Endothelial cell of umbilical vein (primary cell): ENCODE results near the gene QPCT. TPM values are rescaled to one million over a fixed set of nuclear protein-coding genes. Genes with fewer than 3 reads are reported as not detected.

Experiments
- BruUV-seq: library from RNA; stranded (reverse); fragments of 400-500 nt; replicated peaks from 2 replicates; lab custom pipeline; 2021; lab: Mats Ljungman, UMichigan
- CTCF ChIA-PET: fragments of 300-600, 350-600 bp; sonication (Branson Sonifier 250); formaldehyde crosslinking; loops from one replicate; lab custom pipeline; 2021; ENCODE audit warnings: antibody characterized with exemption, inconsistent platforms; lab: Charles Lee
- POLR2A ChIA-PET: fragments of 300-600, 350-600 bp; sonication (Branson Sonifier 250); formaldehyde crosslinking; loops from one replicate; lab custom pipeline; 2021; ENCODE audit warnings: antibody characterized with exemption, inconsistent platforms; lab: Charles Lee
- DNase-seq: peaks from one replicate; pipeline ENCODE4 v3.0.0-alpha.2; 2011; ENCODE audit warnings: low read depth, low spot score
- FAIRE-seq: peaks from 2 replicates; lab custom pipeline; 2011; peaks lifted over from hg19 to GRCh38; lab: Jason Lieb, UNC
- H2AFZ ChIP-seq: 2 replicates; pipeline ENCODE4 v1.6.0; 2012; ENCODE audit warnings: low read depth, low read length, control low read depth, inconsistent platforms
- H3K27ac ChIP-seq: 2 replicates; pipeline ENCODE4 v1.5.1; 2011; ENCODE audit warnings: low read depth, mild to moderate bottlenecking, control low read depth, low read length, moderate library complexity; ENCODE audit not compliant: insufficient read depth
- H3K27me3 ChIP-seq, 2 experiments: 2 replicates each; pipeline versions ENCODE4 v1.6.0 to v1.6.1; 2011; ENCODE audit warnings: low read length in 2 of 2, mixed read lengths in 1 of 2; ENCODE audit not compliant: control insufficient read depth in 2 of 2, insufficient read depth in 2 of 2
- H3K36me3 ChIP-seq, 2 experiments: 2 replicates in 1 of 2; 3 replicates in 1 of 2; pipeline ENCODE4 v1.5.1; 2011; ENCODE audit warnings: low read length in 2 of 2, mild to moderate bottlenecking in 1 of 2, moderate library complexity in 1 of 2; ENCODE audit not compliant: control insufficient read depth in 2 of 2, insufficient read depth in 2 of 2; ENCODE audit errors: extremely low read depth in 1 of 2
- H3K4me1 ChIP-seq: 3 replicates; pipeline ENCODE4 v1.5.1; 2011; ENCODE audit warnings: mild to moderate bottlenecking, low read length; ENCODE audit not compliant: control insufficient read depth, insufficient read depth; ENCODE audit errors: extremely low read depth
- H3K4me2 ChIP-seq: 2 replicates; pipeline ENCODE4 v1.6.1; 2011; ENCODE audit warnings: low read length, control low read depth, mixed read lengths; ENCODE audit not compliant: insufficient read depth
- H3K4me3 ChIP-seq, 3 experiments: fragments of 200-600 bp in 1 of 3; sonication (generic), shearing (Covaris generic) in 1 of 3; replicated peaks in 1 of 3; 2 replicates each; pipeline ENCODE4 v1.5.1; 2011 to 2016; ENCODE audit warnings: control low read depth in 3 of 3, low read length in 3 of 3, mild to moderate bottlenecking in 2 of 3, inconsistent platforms in 1 of 3, low read depth in 1 of 3, moderate library complexity in 1 of 3; ENCODE audit not compliant: insufficient read depth in 1 of 3
- H3K79me2 ChIP-seq: 2 replicates; pipeline ENCODE4 v1.6.0; 2012; ENCODE audit warnings: low read length, inconsistent platforms; ENCODE audit not compliant: control insufficient read depth, insufficient read depth
- H3K9ac ChIP-seq: replicated peaks from 2 replicates; pipeline ENCODE3; 2011; ENCODE audit warnings: low read length, control low read depth; ENCODE audit not compliant: insufficient read depth; ENCODE audit errors: extremely low read depth
- H3K9me1 ChIP-seq: replicated peaks from 3 replicates; pipeline ENCODE4 v1.6.0; 2011; ENCODE audit warnings: mild to moderate bottlenecking, low read length; ENCODE audit not compliant: control insufficient read depth, insufficient read depth; ENCODE audit errors: extremely low read depth
- H3K9me3 ChIP-seq: replicated peaks from 2 replicates; pipeline ENCODE4 v1.5.1; 2012; ENCODE audit warnings: low read length, inconsistent platforms; ENCODE audit not compliant: control insufficient read depth, insufficient read depth
- H4K20me1 ChIP-seq: replicated peaks from 2 replicates; pipeline ENCODE3; 2011; ENCODE audit warnings: mild to moderate bottlenecking, low read length; ENCODE audit not compliant: control insufficient read depth, insufficient read depth; ENCODE audit errors: extremely low read depth
- EZH2 ChIP-seq: IDR thresholded peaks from 2 replicates; pipeline ENCODE4 v1.6.1; 2012; ENCODE audit warnings: borderline replicate concordance, low read depth, mild to moderate bottlenecking, moderate library complexity, low read length, inconsistent platforms; ENCODE audit not compliant: severe bottlenecking
- FOS ChIP-seq: IDR thresholded peaks from 2 replicates; pipeline ENCODE4 v1.6.1; 2011; ENCODE audit warnings: mild to moderate bottlenecking, low read length, moderate library complexity, borderline replicate concordance; ENCODE audit not compliant: insufficient read depth
- GATA2 ChIP-seq: IDR thresholded peaks from 2 replicates; pipeline ENCODE4 v1.7.0; 2011; ENCODE audit warnings: low read depth, mild to moderate bottlenecking, moderate library complexity, mixed read lengths, low read length; ENCODE audit not compliant: insufficient read length, insufficient read depth
- JUN ChIP-seq: IDR thresholded peaks from 2 replicates; pipeline ENCODE4 v1.6.1; 2011; ENCODE audit warnings: borderline replicate concordance, low read depth; ENCODE audit not compliant: insufficient read length, insufficient read depth
- MYC ChIP-seq: IDR thresholded peaks from one replicate; pipeline ENCODE4 v1.6.1; 2011; ENCODE audit warnings: mild to moderate bottlenecking, low read depth, low read length
- POLR2A ChIP-seq: IDR thresholded peaks from 2 replicates; pipeline ENCODE4 v1.6.1; 2012; ENCODE audit warnings: low read depth, mild to moderate bottlenecking, control low read depth, low read length
- POLR2AphosphoS5 ChIP-seq: IDR thresholded peaks from 2 replicates; pipeline ENCODE4 v1.6.1; 2012; ENCODE audit warnings: low read depth, mild to moderate bottlenecking, control low read depth, low read length, moderate library complexity; ENCODE audit not compliant: insufficient read depth
- dilution Hi-C: fragments of 300-500 bp; cut with MboI; formaldehyde crosslinking; loops from one replicate; pipeline ENCODE4 v1.15.0; 2019; ENCODE audit warnings: low sequenced_read_pairs; ENCODE audit not compliant: extremely low pct_ligation_motif_present
- intact Hi-C: fragments of 100-400 bp; cut with micrococcal nuclease; formaldehyde crosslinking; loops from one replicate; pipeline ENCODE4 v1.10.0; 2022
- polyA plus RNA-seq, 4 experiments: library from polyadenylated mRNA; depleted of rRNA in 3 of 4; stranded (reverse) in 3 of 4; unstranded in 1 of 4; fragments of >200 nt; gene quantifications; 2 replicates each; pipeline versions ENCODE4 v1.2.1 to v1.2.3, GENCODE V29; 2011 to 2012; ENCODE audit warnings: missing spikeins in 1 of 4
- total RNA-seq: library from RNA; stranded (reverse); gene quantifications from 2 replicates; pipeline ENCODE4 v1.2.3, GENCODE V29; 2021
- TF ChIP-seq, protein P1 (sequence below), 2 donors: IDR thresholded peaks; 1 replicate in 1 of 2; 2 replicates in 1 of 2; pipeline ENCODE4 v1.5.1; 2011; ENCODE audit warnings: low read length in 2 of 2, mild to moderate bottlenecking in 2 of 2, moderate library complexity in 2 of 2, control low read depth in 1 of 2, inconsistent platforms in 1 of 2, low read depth in 1 of 2; ENCODE audit not compliant: insufficient read depth in 1 of 2; ENCODE audit errors: extremely low read depth in 1 of 2
- TF ChIP-seq, protein P2 (sequence below): IDR thresholded peaks from 2 replicates; pipeline ENCODE4 v1.6.1; 2011; ENCODE audit not compliant: insufficient read depth, insufficient read length

The QPCT gene
- total and polyA plus RNA-seq, 2 donors (not counting 3 experiments of a cell fraction or from before 2014, with no cell fraction given) = 12.8 to 17.2 TPM

DNA sequence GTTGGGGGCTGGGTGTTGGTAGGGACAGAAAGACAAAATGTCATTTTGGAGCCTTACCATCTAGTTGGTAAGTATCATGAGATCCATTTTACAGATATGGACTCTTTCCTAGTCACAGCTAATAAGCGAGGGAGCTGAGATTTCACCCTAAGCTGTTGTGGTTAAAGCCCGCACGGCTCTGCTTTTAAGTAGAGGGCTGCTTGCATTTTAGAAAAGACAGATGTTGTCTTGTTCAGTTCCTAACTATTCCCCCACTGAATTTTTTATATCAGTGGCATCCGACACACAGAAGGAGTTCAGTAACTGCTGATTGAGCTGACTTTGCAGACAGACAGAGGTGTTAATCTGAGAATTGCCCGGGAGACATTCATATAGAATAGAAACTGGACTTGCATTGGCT, 3.7 kb downstream of the QPCT start:
- Histone ChIP-seq H3K27ac (no peak overlapping the region), H3K79me2 (no peaks in the 10 kb centered on the region), H3K4me1 (peaks cover 12% of the 10 kb centered on the region), H3K4me2 (no peak overlapping the region), H3K36me3 (no peaks in the 10 kb centered on the region), H3K27me3 (no peaks in the 10 kb centered on the region), H2AFZ (no peak overlapping the region), H4K20me1 (no peaks in the 10 kb centered on the region), H3K4me3 (no peak overlapping the region), H3K9me3 (no peaks in the 10 kb centered on the region), H3K9ac (no peak overlapping the region), H3K9me1 (no peaks in the 10 kb centered on the region)
- FAIRE-seq = no peak
- ChIA-PET CTCF (interaction anchor here (1.0 kb wide), 1 partner anchor 529 kb away, joined by 3 read pairs; no protein-coding TSS in a partner anchor), POLR2A (no interaction called here)
- TF ChIP-seq EZH2 = no peak
- TF ChIP-seq, protein P1, sequence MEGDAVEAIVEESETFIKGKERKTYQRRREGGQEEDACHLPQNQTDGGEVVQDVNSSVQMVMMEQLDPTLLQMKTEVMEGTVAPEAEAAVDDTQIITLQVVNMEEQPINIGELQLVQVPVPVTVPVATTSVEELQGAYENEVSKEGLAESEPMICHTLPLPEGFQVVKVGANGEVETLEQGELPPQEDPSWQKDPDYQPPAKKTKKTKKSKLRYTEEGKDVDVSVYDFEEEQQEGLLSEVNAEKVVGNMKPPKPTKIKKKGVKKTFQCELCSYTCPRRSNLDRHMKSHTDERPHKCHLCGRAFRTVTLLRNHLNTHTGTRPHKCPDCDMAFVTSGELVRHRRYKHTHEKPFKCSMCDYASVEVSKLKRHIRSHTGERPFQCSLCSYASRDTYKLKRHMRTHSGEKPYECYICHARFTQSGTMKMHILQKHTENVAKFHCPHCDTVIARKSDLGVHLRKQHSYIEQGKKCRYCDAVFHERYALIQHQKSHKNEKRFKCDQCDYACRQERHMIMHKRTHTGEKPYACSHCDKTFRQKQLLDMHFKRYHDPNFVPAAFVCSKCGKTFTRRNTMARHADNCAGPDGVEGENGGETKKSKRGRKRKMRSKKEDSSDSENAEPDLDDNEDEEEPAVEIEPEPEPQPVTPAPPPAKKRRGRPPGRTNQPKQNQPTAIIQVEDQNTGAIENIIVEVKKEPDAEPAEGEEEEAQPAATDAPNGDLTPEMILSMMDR (IDR thresholded peaks at IDR 0.05; ENCODE audit: extremely low read depth in 1 of 2, insufficient read depth in 1 of 2, low read depth in 1 of 2, low read length in 2 of 2) = no peak
- no peak for TF ChIP-seq FOS
- no peak for TF ChIP-seq POLR2A
- TF ChIP-seq JUN = no peak
- no peak for TF ChIP-seq MYC
- TF ChIP-seq, protein P2, sequence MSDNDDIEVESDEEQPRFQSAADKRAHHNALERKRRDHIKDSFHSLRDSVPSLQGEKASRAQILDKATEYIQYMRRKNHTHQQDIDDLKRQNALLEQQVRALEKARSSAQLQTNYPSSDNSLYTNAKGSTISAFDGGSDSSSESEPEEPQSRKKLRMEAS = no peak
- no peak for TF ChIP-seq POLR2AphosphoS5
- TF ChIP-seq GATA2 = no peak
- dilution Hi-C loops = no loop called here
- intact Hi-C loops = no loop called here
- DNase-seq = no peak
- no TSS peak for BruUV-seq
